HG02981 (cell line): ENCODE measurements around the gene OR51B2.
"Not testable (repeated sequence)": the region's sequence is repeated elsewhere in the genome, so short reads cannot be mapped to it uniquely, and the experiment has no call there.

Experiments used
- ATAC-seq: cut with Tn5 transposase; IDR thresholded peaks from one replicate; pipeline ENCODE4 v1.9.1; 2021; ENCODE audit warnings: mild to moderate bottlenecking, moderate library complexity; ENCODE audit not compliant: unreplicated experiment

The OR51B2 gene

GRCh38 chr11:5313326-5314023, 10.6 kb downstream of the OR51B2 start:
- not testable (repeated sequence) for ATAC-seq

GRCh38 chr11:5310423-5310822, 13.7 kb downstream of the OR51B2 start:
- no peak for ATAC-seq

- no peak for ATAC-seq
Observed at GRCh38 chr11:5307256-5308019, 16.7 kb downstream of the OR51B2 start.

GRCh38 chr11:5304046-5304445, 20.1 kb downstream of the OR51B2 start:
- ATAC-seq = no peak

- no peak for ATAC-seq
Observed at GRCh38 chr11:5303626-5304025, 20.5 kb downstream of the OR51B2 start.

GRCh38 chr11:5301846-5302245, 22.3 kb downstream of the OR51B2 start, which contains the start of gene OR51B4:
Gene OR51B4, minus strand, starts transcription at chr11:5301946. Its CDS starts 0 bp downstream, at chr11:5301946.
- ATAC-seq = no peak

GRCh38 chr11:5300251-5300650, 23.8 kb downstream of the OR51B2 start:
- ATAC-seq = no peak

- no peak for ATAC-seq
Observed at GRCh38 chr11:5298451-5298850, 25.6 kb downstream of the OR51B2 start.

- ATAC-seq = no peak
Observed at GRCh38 chr11:5297721-5298323, 26.3 kb downstream of the OR51B2 start.

- ATAC-seq = not testable (repeated sequence)
Observed at GRCh38 chr11:5294342-5294995, 29.6 kb downstream of the OR51B2 start.

GRCh38 chr11:5293028-5293427, 31.1 kb downstream of the OR51B2 start:
- ATAC-seq = no peak

GRCh38 chr11:5291207-5291838, 32.8 kb downstream of the OR51B2 start:
- peak; percentile 94 for ATAC-seq

- no peak for ATAC-seq
Observed at GRCh38 chr11:5290106-5290505, 34.0 kb downstream of the OR51B2 start.

GRCh38 chr11:5289696-5290095, 34.4 kb downstream of the OR51B2 start:
- ATAC-seq = no peak

- no peak for ATAC-seq
Observed at GRCh38 chr11:5288906-5289550, 35.1 kb downstream of the OR51B2 start.

- ATAC-seq = no peak
Observed at GRCh38 chr11:5288108-5288905, 35.8 kb downstream of the OR51B2 start.

- ATAC-seq = no peak
Observed at GRCh38 chr11:5286901-5287300, 37.2 kb downstream of the OR51B2 start.

- ATAC-seq = no peak
Observed at GRCh38 chr11:5286351-5286750, 37.7 kb downstream of the OR51B2 start.

GRCh38 chr11:5285703-5286340, 38.3 kb downstream of the OR51B2 start:
- ATAC-seq = no peak
